ENCODE results near the gene KRT16. TPM values are rescaled to one million over a fixed set of nuclear protein-coding genes. Genes with fewer than 3 reads are reported as not detected.

Gene KRT16
- total RNA-seq, 1 donor from 2014 or later: not detected

DNA sequence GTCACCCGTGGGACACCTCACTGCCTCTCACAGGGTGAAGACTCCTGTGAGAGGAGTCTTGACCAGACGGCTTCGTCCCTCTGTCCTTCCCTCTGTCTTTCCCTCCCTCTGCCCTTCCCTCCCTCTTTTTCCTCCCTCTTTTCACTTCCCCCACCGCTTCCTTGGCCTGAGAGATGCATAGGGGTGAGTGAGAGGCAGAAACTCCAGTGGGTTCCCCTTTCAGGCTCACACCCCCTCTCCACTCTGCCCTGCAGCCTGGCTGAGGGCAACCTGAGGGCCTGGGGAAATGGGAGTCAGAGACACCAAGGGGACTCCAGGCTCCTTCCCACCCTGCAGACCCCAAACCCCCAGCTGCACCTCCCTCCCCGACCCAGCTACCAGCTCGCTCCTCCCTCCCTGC, 26.4 kb upstream of the KRT16 start:
- Histone ChIP-seq H3K4me1 (no peaks in the 10 kb centered on the region), H3K27ac (no peak overlapping the region), H3K4me3 (no peak overlapping the region), H3K36me3 (no peaks in the 10 kb centered on the region), H3K9me3 (no peaks in the 10 kb centered on the region), H3K27me3 (no peaks in the 10 kb centered on the region)
- TF ChIP-seq, protein P1, sequence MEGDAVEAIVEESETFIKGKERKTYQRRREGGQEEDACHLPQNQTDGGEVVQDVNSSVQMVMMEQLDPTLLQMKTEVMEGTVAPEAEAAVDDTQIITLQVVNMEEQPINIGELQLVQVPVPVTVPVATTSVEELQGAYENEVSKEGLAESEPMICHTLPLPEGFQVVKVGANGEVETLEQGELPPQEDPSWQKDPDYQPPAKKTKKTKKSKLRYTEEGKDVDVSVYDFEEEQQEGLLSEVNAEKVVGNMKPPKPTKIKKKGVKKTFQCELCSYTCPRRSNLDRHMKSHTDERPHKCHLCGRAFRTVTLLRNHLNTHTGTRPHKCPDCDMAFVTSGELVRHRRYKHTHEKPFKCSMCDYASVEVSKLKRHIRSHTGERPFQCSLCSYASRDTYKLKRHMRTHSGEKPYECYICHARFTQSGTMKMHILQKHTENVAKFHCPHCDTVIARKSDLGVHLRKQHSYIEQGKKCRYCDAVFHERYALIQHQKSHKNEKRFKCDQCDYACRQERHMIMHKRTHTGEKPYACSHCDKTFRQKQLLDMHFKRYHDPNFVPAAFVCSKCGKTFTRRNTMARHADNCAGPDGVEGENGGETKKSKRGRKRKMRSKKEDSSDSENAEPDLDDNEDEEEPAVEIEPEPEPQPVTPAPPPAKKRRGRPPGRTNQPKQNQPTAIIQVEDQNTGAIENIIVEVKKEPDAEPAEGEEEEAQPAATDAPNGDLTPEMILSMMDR (IDR thresholded peaks at IDR 0.05): no peak
- intact Hi-C loops (cut with DNase I): no loop called here
- DNase-seq: no peak
- peak; percentile 18 for ATAC-seq

DNA sequence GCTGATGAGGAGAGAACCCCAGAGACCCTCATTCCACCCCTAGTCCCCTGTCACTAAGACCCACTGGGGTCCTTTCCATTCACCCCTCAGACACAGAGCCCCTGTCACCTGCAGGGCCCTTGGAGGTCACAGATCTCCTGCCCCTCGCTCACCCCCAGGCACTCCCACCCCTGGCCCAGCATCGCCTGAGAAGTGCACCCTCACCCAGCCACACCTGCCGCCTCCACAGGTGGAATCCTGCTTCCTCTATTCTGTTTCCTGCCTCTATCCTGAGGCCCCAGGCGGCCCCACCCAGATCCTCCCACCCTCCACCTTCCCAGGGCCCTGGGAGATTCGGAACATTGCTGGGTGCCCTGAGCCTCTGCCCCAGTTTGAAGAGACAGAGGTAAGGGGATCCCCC, 25.6 kb upstream of the KRT16 start:
- H3K36me3 ChIP-seq: no peaks in the 10 kb centered on the region
- no peak overlapping the region for H3K4me3 ChIP-seq
- intact Hi-C loops (cut with DNase I): no loop called here
- no peak overlapping the region for H3K27ac ChIP-seq
- H3K27me3 ChIP-seq: no peaks in the 10 kb centered on the region
- ATAC-seq (no peak), DNase-seq (no peak)
- TF ChIP-seq, protein P1 (IDR thresholded peaks at IDR 0.05): no peak
- no peaks in the 10 kb centered on the region for H3K9me3 ChIP-seq
- H3K4me1 ChIP-seq: no peaks in the 10 kb centered on the region

DNA sequence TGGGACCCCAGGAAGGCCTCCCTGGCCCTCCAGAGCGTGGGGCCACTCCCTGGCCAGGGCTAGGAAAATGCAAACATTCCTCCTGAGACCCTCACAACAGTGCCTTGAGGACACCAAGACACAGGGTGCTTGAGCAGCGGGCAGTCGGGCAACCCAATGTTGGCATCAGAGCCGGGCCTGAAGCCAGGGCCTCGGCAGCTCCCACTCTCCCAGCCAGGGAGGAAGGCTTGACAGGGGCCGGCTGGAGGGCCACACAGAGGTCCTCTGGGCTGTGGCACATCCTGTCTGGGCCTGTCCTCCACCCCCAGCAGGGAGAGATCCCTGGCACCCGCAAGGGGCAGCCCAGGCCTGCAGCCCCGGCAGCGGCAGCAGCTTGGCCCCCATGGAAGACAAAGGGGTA, 24.1 kb upstream of the KRT16 start:
- Histone ChIP-seq H3K4me3 (no peak overlapping the region), H3K36me3 (no peaks in the 10 kb centered on the region), H3K9me3 (no peaks in the 10 kb centered on the region), H3K27me3 (no peaks in the 10 kb centered on the region), H3K4me1 (no peaks in the 10 kb centered on the region), H3K27ac (no peak overlapping the region)
- intact Hi-C loops (cut with DNase I): no loop called here
- no peak for DNase-seq
- TF ChIP-seq, protein P1 (IDR thresholded peaks at IDR 0.05): no peak
- no peak for ATAC-seq

DNA sequence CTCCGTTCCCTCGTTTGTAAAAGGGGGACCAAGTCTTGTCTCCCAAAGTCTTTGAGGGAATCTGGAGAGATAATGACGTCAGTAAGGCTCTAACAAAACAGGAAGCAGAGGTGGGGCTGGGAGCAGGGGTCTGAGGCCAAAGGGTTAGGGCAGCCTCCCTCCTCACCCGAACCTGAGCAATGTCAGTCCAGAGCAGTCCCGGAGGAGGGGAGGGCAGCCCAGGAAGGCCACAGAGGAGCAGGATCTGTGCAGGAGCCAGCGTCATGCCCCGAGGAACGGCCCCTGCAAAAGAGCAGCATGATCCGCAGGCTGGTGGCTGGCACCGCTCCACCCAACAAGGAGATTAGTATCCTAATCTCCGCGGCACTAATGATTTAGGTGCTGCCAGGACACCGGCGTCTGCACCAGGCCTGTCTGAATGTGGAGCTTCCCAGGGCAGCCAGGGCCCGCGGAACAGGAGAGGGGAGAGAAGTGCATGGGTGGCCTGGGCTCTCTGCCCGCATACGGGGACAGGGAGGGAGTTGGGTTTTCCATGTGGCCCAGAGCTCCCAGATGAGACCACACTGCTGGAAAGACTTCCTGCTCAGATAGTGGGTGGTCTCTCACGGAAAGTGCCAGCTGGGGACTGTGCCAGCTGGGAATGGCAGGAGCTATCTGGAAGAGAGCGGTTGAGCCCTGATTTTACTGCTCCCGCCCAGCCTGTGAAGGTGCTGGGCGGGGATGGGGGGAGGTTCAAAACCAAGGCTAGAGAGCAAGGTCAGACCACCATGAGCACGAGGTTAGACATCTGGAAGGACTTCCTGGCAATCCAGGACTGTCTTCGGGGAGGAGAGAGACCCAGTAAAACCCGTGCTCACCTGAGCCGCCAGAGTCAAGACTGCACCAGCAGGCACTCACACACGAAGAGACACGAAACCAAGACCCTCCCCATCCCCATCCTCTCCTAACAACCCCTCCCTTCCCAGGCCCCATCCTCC, 22.8 kb upstream of the KRT16 start:
- TF ChIP-seq, protein P1 (IDR thresholded peaks at IDR 0.05): no peak
- H3K4me1 ChIP-seq: no peaks in the 10 kb centered on the region
- no peak overlapping the region for H3K4me3 ChIP-seq
- H3K9me3 ChIP-seq: no peaks in the 10 kb centered on the region
- intact Hi-C loops (cut with DNase I): no loop called here
- ATAC-seq: no peak
- H3K27ac ChIP-seq: no peak overlapping the region
- H3K36me3 ChIP-seq: no peaks in the 10 kb centered on the region
- H3K27me3 ChIP-seq: no peaks in the 10 kb centered on the region
- no peak for DNase-seq

DNA sequence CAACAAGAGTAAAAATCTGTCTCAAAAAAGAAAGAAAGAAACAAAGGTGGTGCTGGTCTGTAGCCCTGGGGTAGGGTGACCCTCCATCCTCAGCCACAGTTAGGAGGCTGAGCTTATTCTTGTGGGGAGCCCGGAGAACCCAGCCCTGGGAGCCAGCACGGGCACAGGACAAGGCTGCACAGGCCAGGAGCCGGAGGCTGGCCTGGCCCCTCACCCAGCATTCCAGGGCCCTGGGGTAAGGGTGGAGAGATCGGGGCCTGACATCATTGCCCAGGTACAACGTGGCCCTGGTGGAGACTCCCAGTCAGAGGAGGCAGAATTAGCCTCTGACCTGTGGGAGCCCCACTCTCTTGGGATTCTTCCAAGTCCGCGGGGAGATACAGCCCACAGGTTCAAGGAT, 22.1 kb upstream of the KRT16 start:
- intact Hi-C loops (cut with DNase I): no loop called here
- no peak overlapping the region for H3K4me3 ChIP-seq
- no peaks in the 10 kb centered on the region for H3K9me3 ChIP-seq
- ATAC-seq (no peak), DNase-seq (no peak)
- TF ChIP-seq, protein P1 (IDR thresholded peaks at IDR 0.05): no peak
- H3K36me3 ChIP-seq: no peaks in the 10 kb centered on the region
- H3K4me1 ChIP-seq: no peaks in the 10 kb centered on the region
- H3K27me3 ChIP-seq: no peaks in the 10 kb centered on the region
- no peak overlapping the region for H3K27ac ChIP-seq

Measured in upper lobe of right lung (tissue), 1 donor.